Hepatocyte (in vitro differentiated cells): Measurements from ENCODE around the gene ZNF862. TPM values are rescaled to one million over a fixed set of nuclear protein-coding genes. Genes with fewer than 3 reads are reported as not detected.

Source experiments
- DNase-seq: peaks from one replicate; pipeline ENCODE4 v3.0.0-alpha.2; 2016; ENCODE audit warnings: low spot score
- H2AFZ ChIP-seq: fragments of 200-600 bp; sonication (generic); 2 replicates; pipeline ENCODE4 v1.6.0; 2016; ENCODE audit warnings: antibody characterized with exemption, mild to moderate bottlenecking
- H3K27ac ChIP-seq: fragments of 200-600 bp; sonication (generic); 2 replicates; pipeline ENCODE4 v1.5.1; 2016; ENCODE audit warnings: mild to moderate bottlenecking
- H3K27me3 ChIP-seq: fragments of 200-600 bp; sonication (generic); 2 replicates; pipeline ENCODE4 v1.6.1; 2016
- H3K36me3 ChIP-seq: fragments of 200-600 bp; sonication (generic); replicated peaks from 2 replicates; pipeline ENCODE4 v1.5.1; 2016; ENCODE audit warnings: low read depth; ENCODE audit not compliant: insufficient read depth
- H3K4me1 ChIP-seq: fragments of 200-600 bp; sonication (generic); 2 replicates; pipeline ENCODE4 v1.5.1; 2016; ENCODE audit warnings: mild to moderate bottlenecking, moderate library complexity; ENCODE audit not compliant: insufficient read depth
- H3K4me2 ChIP-seq: fragments of 200-600 bp; sonication (generic); 2 replicates; pipeline ENCODE4 v1.6.0; 2016
- H3K4me3 ChIP-seq: fragments of 200-600 bp; sonication (generic); 2 replicates; pipeline ENCODE4 v1.5.1; 2016; ENCODE audit warnings: mild to moderate bottlenecking
- H3K79me2 ChIP-seq: fragments of 200-600 bp; sonication (generic); 2 replicates; pipeline ENCODE4 v1.6.0; 2017; ENCODE audit warnings: mild to moderate bottlenecking
- H3K9me2 ChIP-seq: fragments of 200-600 bp; sonication (generic); replicated peaks from 2 replicates; pipeline ENCODE4 v1.6.0; 2017; ENCODE audit warnings: mild to moderate bottlenecking; ENCODE audit not compliant: insufficient read depth
- H3K9me3 ChIP-seq: fragments of 200-600 bp; sonication (generic); 2 replicates; pipeline ENCODE4 v1.5.1; 2016; ENCODE audit warnings: low read depth, mild to moderate bottlenecking
- H4K20me1 ChIP-seq: fragments of 200-600 bp; sonication (generic); 2 replicates; pipeline ENCODE4 v1.6.0; 2016; ENCODE audit warnings: mild to moderate bottlenecking; ENCODE audit not compliant: insufficient read depth, poor library complexity, severe bottlenecking
- CTCF ChIP-seq: fragments of 200-600 bp; sonication (generic); IDR thresholded peaks from 2 replicates; pipeline ENCODE4 v1.5.1; 2016; ENCODE audit warnings: antibody characterized with exemption, mild to moderate bottlenecking; ENCODE audit not compliant: poor library complexity
- EZH2 ChIP-seq: fragments of 200-600 bp; sonication (generic); IDR thresholded peaks from 2 replicates; pipeline ENCODE4 v1.6.1; 2016; ENCODE audit warnings: antibody characterized with exemption, mild to moderate bottlenecking, borderline replicate concordance
- EZH2phosphoT487 ChIP-seq: fragments of 200-600 bp; sonication (generic); IDR thresholded peaks from one replicate; pipeline ENCODE4 v1.6.1; 2018; ENCODE audit warnings: antibody characterized with exemption, mild to moderate bottlenecking, low read depth, moderate library complexity; ENCODE audit not compliant: unreplicated experiment, severe bottlenecking
- WGBS: methylation state at CpG from one replicate; pipeline ENCODE4 v1.1.6; 2016; ENCODE audit warnings: low lambda C conversion rate; ENCODE audit errors: missing lambda C conversion rate; 5-methylcytosine and 5-hydroxymethylcytosine counted together
- polyA plus RNA-seq: library from polyadenylated mRNA; unstranded; fragments of >200 nt; fragmentation: Nextera tagmentation; extraction: Ambion mirVana; gene quantifications from 2 replicates; pipeline ENCODE4 v1.2.1, GENCODE V29; 2016
- total RNA-seq: library from RNA; depleted of rRNA; stranded (reverse); fragments of >200 nt; gene quantifications from 2 replicates; pipeline ENCODE4 v1.2.3, GENCODE V29; 2014

ZNF862 gene
- total and polyA plus RNA-seq, 2 experiments from 2014 or later, result 3.5 to 9.2 TPM

- Histone ChIP-seq H3K27ac (no peak overlapping the region), H3K9me2 (no peaks in the 10 kb centered on the region), H3K9me3 (no peaks in the 10 kb centered on the region), H3K79me2 (no peaks in the 10 kb centered on the region), H3K4me1 (no peaks in the 10 kb centered on the region), H2AFZ (no peak overlapping the region), H3K4me3 (no peak overlapping the region), H3K36me3 (no peaks in the 10 kb centered on the region), H3K4me2 (no peak overlapping the region), H3K27me3 (no peaks in the 10 kb centered on the region), H4K20me1 (no peaks in the 10 kb centered on the region)
- no peak for TF ChIP-seq EZH2phosphoT487
- TF ChIP-seq CTCF, result no peak
- TF ChIP-seq EZH2, result no peak
- WGBS, result 94% methylated on average over 15 of the region's 16 CpGs
- DNase-seq, result no peak
These were observed 26.2 kb upstream of the ZNF862 start for GRCh38 chr7:149811831-149812490.

GRCh38 chr7:149813254-149814035 is 24.7 kb upstream of the ZNF862 start:
- no peaks in the 10 kb centered on the region for H4K20me1 ChIP-seq
- H3K9me3 ChIP-seq, result no peaks in the 10 kb centered on the region
- TF ChIP-seq EZH2, result no peak
- TF ChIP-seq CTCF, result no peak
- TF ChIP-seq EZH2phosphoT487, result no peak
- H3K27me3 ChIP-seq, result no peaks in the 10 kb centered on the region
- H3K79me2 ChIP-seq, result no peaks in the 10 kb centered on the region
- H3K27ac ChIP-seq, result no peak overlapping the region
- H3K9me2 ChIP-seq, result no peaks in the 10 kb centered on the region
- H3K4me3 ChIP-seq, result no peak overlapping the region
- no peak for DNase-seq
- no peak overlapping the region for H2AFZ ChIP-seq
- no peaks in the 10 kb centered on the region for H3K4me1 ChIP-seq
- WGBS, result 91% methylated on average over 27 of the region's 28 CpGs
- H3K36me3 ChIP-seq, result no peaks in the 10 kb centered on the region
- H3K4me2 ChIP-seq, result no peak overlapping the region

GRCh38 chr7:149814494-149814893 is 23.7 kb upstream of the ZNF862 start:
- H3K79me2 ChIP-seq, result no peaks in the 10 kb centered on the region
- H2AFZ ChIP-seq, result no peak overlapping the region
- no peaks in the 10 kb centered on the region for H3K4me1 ChIP-seq
- H3K9me2 ChIP-seq, result no peaks in the 10 kb centered on the region
- no peaks in the 10 kb centered on the region for H3K27me3 ChIP-seq
- H3K27ac ChIP-seq, result no peak overlapping the region
- TF ChIP-seq EZH2 (no peak), EZH2phosphoT487 (no peak), CTCF (no peak)
- H4K20me1 ChIP-seq, result no peaks in the 10 kb centered on the region
- H3K4me2 ChIP-seq, result no peak overlapping the region
- H3K9me3 ChIP-seq, result no peaks in the 10 kb centered on the region
- 77% methylated on average over 10 of the region's 15 CpGs for WGBS
- no peak for DNase-seq
- no peak overlapping the region for H3K4me3 ChIP-seq
- H3K36me3 ChIP-seq, result no peaks in the 10 kb centered on the region
